GM12878 (cell line): ENCODE data around the gene PJA2. TPM values are rescaled to one million over a fixed set of nuclear protein-coding genes. Genes with fewer than 3 reads are reported as not detected.

Source experiments
- ATAC-seq: fragments of 200-7000 bp; cut with Tn5 transposase; 3 replicates; pipeline ENCODE4 v1.9.1; 2020; ENCODE audit warnings: mild to moderate bottlenecking, moderate library complexity
- BruUV-seq: library from RNA; stranded (reverse); fragments of 400-500 nt; replicated peaks from 2 replicates; lab custom pipeline; 2021; lab: Mats Ljungman, UMichigan
- CTCF ChIA-PET: fragments of 300-600 bp; sonication (Branson Sonifier 250); formaldehyde crosslinking; extraction: SDS; loops from one replicate; lab custom pipeline; 2021; ENCODE audit warnings: inconsistent platforms; lab: Yijun Ruan, JAX
- POLR2A ChIA-PET: fragments of 350-600 bp; formaldehyde crosslinking; extraction: SDS; loops from one replicate; lab custom pipeline; 2021; ENCODE audit warnings: inconsistent platforms; lab: Charles Lee
- RAD21 ChIA-PET: fragments of 300-600 bp; sonication (Branson Sonifier 250); formaldehyde crosslinking; loops from one replicate; lab custom pipeline; 2023; ENCODE audit warnings: antibody characterized with exemption; ENCODE audit not compliant: unreplicated experiment; lab: Charles Lee
- SMC1A ChIA-PET: fragments of 300-600 bp; sonication (Branson Sonifier 250); formaldehyde crosslinking; loops from one replicate; lab custom pipeline; 2023; ENCODE audit not compliant: unreplicated experiment, uncharacterized antibody; lab: Charles Lee
- DNase-seq: peaks from one replicate; pipeline ENCODE4 v3.0.0-alpha.2; 2011; ENCODE audit warnings: low read depth, low spot score
- FAIRE-seq: peaks from 3 replicates; lab custom pipeline; 2011; peaks lifted over from hg19 to GRCh38; lab: Jason Lieb, UNC
- H2AFZ ChIP-seq: 2 replicates; pipeline ENCODE4 v1.6.0; 2011; ENCODE audit warnings: low read depth, low read length, control low read depth; ENCODE audit not compliant: control insufficient read depth
- H3K27ac ChIP-seq: 2 replicates; pipeline ENCODE4 v1.5.1; 2011; ENCODE audit warnings: control low read depth; ENCODE audit not compliant: control insufficient read depth, insufficient read depth
- H3K27me3 ChIP-seq, 2 experiments: replicated peaks in 1 of 2; 2 replicates each; pipeline versions ENCODE4 v1.6.0 to v1.6.1; 2011; ENCODE audit warnings: low read length in 1 of 2; ENCODE audit not compliant: control insufficient read depth in 2 of 2, insufficient read depth in 2 of 2
- H3K36me3 ChIP-seq, 2 experiments: 2 replicates each; pipeline ENCODE4 v1.5.1; 2011; ENCODE audit warnings: low read length in 1 of 2; ENCODE audit not compliant: control insufficient read depth in 2 of 2, insufficient read depth in 2 of 2
- H3K4me1 ChIP-seq: 2 replicates; pipeline ENCODE4 v1.6.1; 2011; ENCODE audit warnings: mild to moderate bottlenecking, low read length, moderate library complexity, mixed read lengths; ENCODE audit not compliant: control insufficient read depth, insufficient read depth
- H3K4me2 ChIP-seq: 2 replicates; pipeline ENCODE4 v1.6.0; 2011; ENCODE audit warnings: control low read depth; ENCODE audit not compliant: control insufficient read depth, insufficient read depth
- H3K4me3 ChIP-seq: fragments of 200-600 bp; sonication (generic); 2 replicates; pipeline ENCODE4 v1.5.1; 2016
- H3K79me2 ChIP-seq: 2 replicates; pipeline ENCODE4 v1.6.0; 2011; ENCODE audit warnings: low read length; ENCODE audit not compliant: control insufficient read depth, insufficient read depth
- H3K9ac ChIP-seq: 2 replicates; pipeline ENCODE4 v1.8.0; 2011; ENCODE audit warnings: low read length, control low read depth, mixed read lengths; ENCODE audit not compliant: control insufficient read depth, insufficient read depth
- H3K9me3 ChIP-seq: replicated peaks from 3 replicates; pipeline ENCODE4 v1.5.1; 2011; ENCODE audit warnings: mild to moderate bottlenecking, low read length; ENCODE audit not compliant: control insufficient read depth, insufficient read depth
- H4K20me1 ChIP-seq: 2 replicates; pipeline ENCODE4 v1.6.0; 2011; ENCODE audit not compliant: control insufficient read depth, insufficient read depth
- ATF3 ChIP-seq: IDR thresholded peaks from 2 replicates; pipeline ENCODE4 v1.6.1; 2011; ENCODE audit warnings: low read depth, mild to moderate bottlenecking, low read length, moderate library complexity, borderline replicate concordance; ENCODE audit errors: extremely low read depth
- BCL11A ChIP-seq: IDR thresholded peaks from 2 replicates; pipeline ENCODE4 v1.6.1; 2011; ENCODE audit warnings: low read depth, low read length
- E2F8 ChIP-seq: fragments of 450-650 bp; IDR thresholded peaks from 2 replicates; pipeline ENCODE4 v1.6.1; 2018; ENCODE audit warnings: mild to moderate bottlenecking, low read depth, moderate library complexity; ENCODE audit not compliant: partially characterized antibody
- ETV6 ChIP-seq, 2 experiments: fragments of 450-650 bp in 1 of 2; IDR thresholded peaks in 1 of 2; conservative IDR thresholded peaks in 1 of 2; 2 replicates each; pipeline ENCODE4 v1.6.1; 2014; ENCODE audit warnings: antibody characterized with exemption in 1 of 2, borderline replicate concordance in 1 of 2, low read depth in 1 of 2, mild to moderate bottlenecking in 1 of 2, moderate library complexity in 1 of 2
- HDAC2 ChIP-seq: fragments of 200-600 bp; sonication (generic); IDR thresholded peaks from 2 replicates; pipeline ENCODE4 v1.6.1; 2017
- HDAC6 ChIP-seq: fragments of 200-600 bp; sonication (generic); IDR thresholded peaks from one replicate; pipeline ENCODE4 v1.8.0; 2017; ENCODE audit warnings: antibody characterized with exemption; ENCODE audit not compliant: unreplicated experiment
- KAT2A ChIP-seq: conservative IDR thresholded peaks from 2 replicates; pipeline ENCODE4 v1.6.1; 2011; ENCODE audit warnings: low read depth, low read length; ENCODE audit not compliant: control insufficient read depth
- NBN ChIP-seq: fragments of 450-650 bp; IDR thresholded peaks from 2 replicates; pipeline ENCODE4 v1.6.1; 2016
- RBBP5 ChIP-seq: fragments of 200-600 bp; sonication (generic); conservative IDR thresholded peaks from 2 replicates; pipeline ENCODE4 v1.6.1; 2016
- RELA ChIP-seq: fragments of 450-650 bp; IDR thresholded peaks from 2 replicates; pipeline ENCODE4 v1.8.0; 2014; ENCODE audit warnings: borderline replicate concordance; ENCODE audit not compliant: partially characterized antibody
- USF1 ChIP-seq: IDR thresholded peaks from 2 replicates; pipeline ENCODE4 v1.6.1; 2011; ENCODE audit warnings: borderline replicate concordance, low read depth, mild to moderate bottlenecking, moderate library complexity, mixed read lengths, low read length; ENCODE audit not compliant: insufficient read depth; ENCODE audit errors: extremely low read length
- ZBTB11 ChIP-seq: fragments of 450-650 bp; formaldehyde crosslinking; IDR thresholded peaks from 2 replicates; pipeline ENCODE4 v1.5.0; 2022; ENCODE audit warnings: mild to moderate bottlenecking, missing genetic modification characterization
- WGBS: methylation state at CpG from one replicate; pipeline ENCODE4 v1.1.6; 2016; ENCODE audit warnings: low lambda C conversion rate; ENCODE audit not compliant: insufficient replicate concordance, insufficient coverage; ENCODE audit errors: missing lambda C conversion rate; 5-methylcytosine and 5-hydroxymethylcytosine counted together
- in situ Hi-C: fragments of 300-500 bp; cut with MboI; formaldehyde crosslinking; loops from 9 replicates; pipeline ENCODE4 v1.14.3; 2018; ENCODE audit warnings: mixed read lengths
- intact Hi-C: fragments of 100-400 bp; cut with micrococcal nuclease; formaldehyde crosslinking; loops from one replicate; pipeline ENCODE4 v1.14.2; 2022; ENCODE audit not compliant: unreplicated experiment
- polyA plus RNA-seq, 11 experiments: library from polyadenylated mRNA; depleted of rRNA in 4 of 11; unstranded in 6 of 11; stranded (reverse) in 5 of 11; fragments of >200 nt; fragmentation: Nextera tagmentation in 4 of 11; fragmentation: Illumina TruSeq in 1 of 11; extraction: Ambion mirVana in 4 of 11; extraction: Trizol in 1 of 11; gene quantifications; 1 replicate in 1 of 11; 2 replicates in 10 of 11; pipeline versions ENCODE4 v1.2.1 to v1.2.3, GENCODE V29; 2011 to 2016; ENCODE audit warnings: inconsistent platforms in 2 of 11, missing spikeins in 2 of 11, low read depth in 1 of 11
- total RNA-seq, 4 experiments: library from RNA; depleted of rRNA in 3 of 4; stranded (reverse); fragments of >200 nt in 3 of 4; fragmentation: Illumina TruSeq in 1 of 4; extraction: Trizol in 1 of 4; gene quantifications; 2 replicates each; pipeline versions ENCODE4 v1.2.1 to v1.2.3, GENCODE V29; 2013 to 2021

The PJA2 gene
- total and polyA plus RNA-seq, 10 of the 15 experiments (the other 5 are each of a cell fraction or from before 2014, with no cell fraction given) = 27.8 to 93.4 (median 47.8) TPM

- Histone ChIP-seq H3K4me2 (no peak overlapping the region), H3K9ac (no peak overlapping the region), H3K4me1 (no peaks in the 10 kb centered on the region), H3K9me3 (no peaks in the 10 kb centered on the region)
- WGBS = 98% methylated on average over 2 of the region's 2 CpGs
- CTCF ChIA-PET = interaction anchor here (1.1 kb wide), 1 partner anchor 665 kb away, joined by 3 read pairs; no protein-coding TSS in a partner anchor
- SMC1A ChIA-PET = interaction anchor here (0.8 kb wide), 1 partner anchor 13 kb away, joined by 3 read pairs; no protein-coding TSS in a partner anchor
- TF ChIP-seq ZBTB11 (CRISPR knock-in tag) (no peak), RBBP5 (no peak), BCL11A (no peak), HDAC6 (no peak), NBN (no peak), ATF3 (no peak), KAT2A (no peak), ETV6 (conservative IDR thresholded peaks at IDR 0.05 in 1 of 2, IDR thresholded peaks at IDR 0.05 in 1 of 2; ENCODE audit: borderline replicate concordance in 1 of 2, low read depth in 1 of 2) (no peak), E2F8 (no peak), USF1 (no peak), HDAC2 (no peak), RELA (no peak)
- TF ChIP-seq, all 136 proteins: peak for 0
- no peak for ATAC-seq
- no peak overlapping the region for H3K4me3 ChIP-seq
- in situ Hi-C loops = no loop called here
- ChIA-PET POLR2A (interaction anchor here (0.6 to 0.7 kb wide), 2 partner anchors 39 to 954 kb away, joined by 4 to 5 read pairs; no protein-coding TSS in a partner anchor), RAD21 (interaction anchor here (0.6 kb wide), 1 partner anchor 94 kb away, joined by 3 read pairs; no protein-coding TSS in a partner anchor)
- H3K36me3 ChIP-seq = peaks cover 7 to 20% of the 10 kb centered on the region in 2 experiments; a peak in 3 of 4 replicates
- no peak for DNase-seq
- no peak overlapping the region for H2AFZ ChIP-seq
- no TSS peak for BruUV-seq
- intact Hi-C loops = no loop called here
- 0 out of 2 replicates have a peak, but pooled peaks cover 2% of the 10 kb centered on the region for H4K20me1 ChIP-seq
- no peaks in the 10 kb centered on the region for H3K79me2 ChIP-seq
- no peak for FAIRE-seq
- no peak overlapping the region for H3K27ac ChIP-seq
- no peaks in the 10 kb centered on the region for H3K27me3 ChIP-seq
These were observed 64.1 kb downstream of the PJA2 start for GRCh38 chr5:109345699-109346098.
